Eye (tissue), 1 donor: ENCODE measurements around the gene PJA2.
"Not testable (repeated sequence)": the region's sequence is repeated elsewhere in the genome, so short reads cannot be mapped to it uniquely, and the experiment has no call there.

Experiments
- DNase-seq: peaks from one replicate; pipeline ENCODE4 v3.0.0-alpha.2; 2015

The PJA2 gene

GRCh38 chr5:109307456-109307855 lies 102.3 kb downstream of the PJA2 start:
- no peak for DNase-seq

- DNase-seq = no peak
Observed at GRCh38 chr5:109305352-109305751, 104.4 kb downstream of the PJA2 start.

- DNase-seq = no peak
Observed at GRCh38 chr5:109304309-109304708, 105.5 kb downstream of the PJA2 start.

GRCh38 chr5:109300367-109300766 lies 109.4 kb downstream of the PJA2 start:
- DNase-seq = no peak

- DNase-seq = no peak
Observed at GRCh38 chr5:109299557-109299956, 110.2 kb downstream of the PJA2 start.

GRCh38 chr5:109298794-109299193 lies 111.0 kb downstream of the PJA2 start:
- no peak for DNase-seq

- no peak for DNase-seq
Observed at GRCh38 chr5:109297900-109298299, 111.9 kb downstream of the PJA2 start.

GRCh38 chr5:109291090-109291489 lies 118.7 kb downstream of the PJA2 start:
- no peak for DNase-seq

- DNase-seq = no peak
Observed at GRCh38 chr5:109290231-109290630, 119.5 kb downstream of the PJA2 start.

GRCh38 chr5:109286628-109287027 lies 123.1 kb downstream of the PJA2 start:
- DNase-seq = not testable (repeated sequence)
